Stimulated activated CD4-positive, alpha-beta T cell treated with anti-CD3 and anti-CD28 coated beads, Interleukin-15, amount 100 ng/mL, for 48 hours (primary cell): ENCODE measurements around the gene SYDE2.
"Not testable (repeated sequence)": the region's sequence is repeated elsewhere in the genome, so short reads cannot be mapped to it uniquely, and the experiment has no call there.

Experiments
- DNase-seq, 2 donors: peaks; one replicate each; pipeline ENCODE4 v3.0.0-alpha.2; 2020; ENCODE audit warnings: low read depth in 2 of 2

SYDE2 gene

DNA sequence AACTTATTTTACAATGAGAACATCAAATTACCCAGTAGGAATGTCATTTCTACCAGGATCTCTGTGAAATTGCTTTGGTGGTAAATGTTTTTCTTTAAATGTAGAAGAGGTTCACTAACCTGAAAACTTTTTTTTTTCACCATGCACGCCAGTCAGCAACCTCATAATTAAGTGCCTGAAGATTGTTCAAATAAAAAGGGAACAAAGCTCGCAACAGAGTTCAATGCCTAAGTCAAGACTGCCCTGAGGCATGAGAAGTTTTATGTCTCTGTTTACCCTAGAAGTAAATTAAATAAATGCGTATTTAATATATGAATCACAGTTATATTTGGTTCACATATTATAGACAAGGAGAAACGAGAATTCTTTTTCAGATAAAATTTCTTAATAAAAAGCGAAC, 13.8 kb upstream of the SYDE2 start:
- DNase-seq: no peak

GRCh38 chr1:85208488-85208887, 7.7 kb upstream of the SYDE2 start:
- DNase-seq: no peak

GRCh38 chr1:85203573-85204171, 2.9 kb upstream of the SYDE2 start:
- DNase-seq: no peak

- no peak for DNase-seq
These were observed 2.0 kb upstream of the SYDE2 start for GRCh38 chr1:85202864-85203255.

DNA sequence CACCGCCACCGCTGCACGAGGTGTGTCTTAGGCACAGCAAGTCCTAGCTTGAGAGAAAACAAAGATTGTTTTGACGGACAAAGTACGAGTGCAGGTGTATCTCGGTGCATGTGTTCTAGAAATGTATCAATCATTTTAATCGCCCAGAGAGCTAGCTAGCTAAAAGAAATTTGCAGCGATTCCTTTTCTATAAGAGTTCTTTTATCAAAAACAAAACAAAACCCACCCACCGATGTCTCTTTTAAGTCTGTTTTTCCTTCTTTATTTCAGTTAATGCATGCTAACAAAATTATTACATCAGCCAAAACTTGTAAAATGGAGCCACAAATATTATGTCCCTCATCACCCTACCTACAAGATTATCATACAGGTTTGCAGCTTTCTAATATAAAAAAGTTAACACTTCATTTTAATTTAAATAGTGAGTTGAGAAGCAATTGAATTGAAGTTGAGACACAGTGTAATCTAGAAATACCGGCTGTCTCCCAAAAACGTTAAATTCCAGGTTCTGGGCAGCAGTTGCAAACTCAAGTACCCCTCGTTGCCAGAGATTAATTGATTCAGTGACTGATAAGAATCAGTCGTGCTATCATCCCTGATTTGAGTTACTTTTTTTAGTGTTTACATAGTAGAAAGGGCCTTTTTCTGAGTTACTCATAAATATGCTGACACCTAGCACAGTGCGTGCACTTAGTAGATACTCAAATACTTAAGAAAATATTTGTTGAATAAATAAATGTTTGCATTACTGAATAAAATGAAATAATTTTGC, 1.5 kb upstream of the SYDE2 start:
- DNase-seq: peak in 1 of 2 donors; percentile 24

DNA sequence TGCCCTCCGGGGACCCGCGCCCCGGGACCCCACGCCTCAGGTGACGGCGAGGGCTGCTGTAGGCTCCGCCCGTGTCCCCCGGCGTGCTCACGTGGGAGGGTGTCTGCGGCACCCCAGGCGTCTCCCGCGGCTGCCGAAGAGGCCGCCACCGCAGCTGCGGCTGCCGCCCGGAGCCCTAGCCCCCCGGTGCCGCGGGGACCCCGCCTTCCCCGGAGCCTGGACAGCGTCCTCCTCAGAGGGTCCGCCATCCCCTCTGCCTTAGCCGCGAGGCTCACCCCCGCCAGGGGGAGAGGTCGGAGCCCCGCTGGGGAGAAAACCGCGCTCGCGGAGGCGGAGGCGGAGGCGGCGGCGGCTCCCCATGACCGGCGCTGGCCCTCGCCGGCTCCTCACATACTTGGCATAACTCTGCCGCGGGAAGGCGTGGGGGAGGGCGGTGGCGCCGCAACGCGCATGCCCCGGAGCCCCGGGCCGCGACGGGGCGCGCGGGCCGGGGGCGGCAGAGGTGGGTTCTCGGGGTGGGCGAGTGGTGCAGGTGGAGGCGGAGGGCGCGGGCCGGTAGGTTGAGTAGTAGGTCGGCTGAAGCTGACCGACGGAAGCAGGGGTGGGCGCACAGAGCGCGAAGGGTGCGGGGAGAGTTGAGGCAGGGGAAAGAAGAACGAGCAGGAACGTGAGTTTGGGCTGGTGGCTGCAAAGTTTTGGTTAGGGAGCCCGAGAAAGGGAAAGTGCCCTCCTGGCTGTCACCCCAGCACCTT, 700 bp upstream of the SYDE2 start:
- DNase-seq: peak in 1 of 2 donors; percentile 41

- DNase-seq: no peak
These were observed 951 bp downstream of the SYDE2 start for GRCh38 chr1:85199667-85200462.

GRCh38 chr1:85198864-85199263, 2.0 kb downstream of the SYDE2 start:
- no peak for DNase-seq

- no peak for DNase-seq
These were observed 4.5 kb downstream of the SYDE2 start for GRCh38 chr1:85196358-85196757.

- no peak for DNase-seq
These were observed 5.1 kb downstream of the SYDE2 start for GRCh38 chr1:85195703-85196102.

- not testable (repeated sequence) for DNase-seq
These were observed 8.7 kb downstream of the SYDE2 start for GRCh38 chr1:85192129-85192528.

GRCh38 chr1:85189120-85189519, 11.7 kb downstream of the SYDE2 start:
- DNase-seq: no peak

DNA sequence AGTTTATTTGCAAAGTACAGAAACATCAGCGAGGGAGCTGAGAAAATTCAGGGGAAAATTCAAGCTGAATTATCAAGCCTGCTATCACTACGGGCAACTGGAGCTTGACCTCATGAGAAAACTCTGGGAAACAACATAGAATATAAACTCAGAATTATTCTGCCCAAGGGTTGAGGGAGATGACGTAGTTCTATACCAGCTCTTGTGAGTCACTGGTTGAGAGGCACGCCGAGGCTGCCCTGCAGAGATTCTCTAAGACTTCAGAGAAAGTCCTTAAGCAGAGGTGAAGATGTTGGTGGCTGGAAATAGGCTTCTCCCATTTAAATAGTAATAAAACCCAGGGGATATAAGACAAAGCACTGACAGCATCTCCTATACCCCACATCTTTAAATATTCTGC, 12.3 kb downstream of the SYDE2 start:
- DNase-seq: no peak

DNA sequence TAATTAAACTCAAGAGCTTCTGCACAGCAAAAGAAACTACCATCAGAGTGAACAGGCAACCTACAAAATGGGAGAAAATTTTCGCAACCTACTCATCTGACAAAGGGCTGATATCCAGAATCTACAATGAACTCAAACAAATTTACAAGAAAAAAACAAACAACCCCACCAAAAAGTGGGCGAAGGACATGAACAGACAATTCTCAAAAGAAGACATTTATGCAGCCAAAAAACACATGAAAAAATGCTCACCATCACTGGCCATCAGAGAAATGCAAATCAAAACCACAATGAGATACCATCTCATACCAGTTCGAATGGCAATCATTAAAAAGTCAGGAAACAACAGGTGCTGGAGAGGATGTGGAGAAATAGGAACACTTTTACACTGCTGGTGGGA, 13.8 kb downstream of the SYDE2 start:
- DNase-seq: not testable (repeated sequence)

- DNase-seq: no peak
These were observed 16.6 kb downstream of the SYDE2 start for GRCh38 chr1:85184245-85184644.

DNA sequence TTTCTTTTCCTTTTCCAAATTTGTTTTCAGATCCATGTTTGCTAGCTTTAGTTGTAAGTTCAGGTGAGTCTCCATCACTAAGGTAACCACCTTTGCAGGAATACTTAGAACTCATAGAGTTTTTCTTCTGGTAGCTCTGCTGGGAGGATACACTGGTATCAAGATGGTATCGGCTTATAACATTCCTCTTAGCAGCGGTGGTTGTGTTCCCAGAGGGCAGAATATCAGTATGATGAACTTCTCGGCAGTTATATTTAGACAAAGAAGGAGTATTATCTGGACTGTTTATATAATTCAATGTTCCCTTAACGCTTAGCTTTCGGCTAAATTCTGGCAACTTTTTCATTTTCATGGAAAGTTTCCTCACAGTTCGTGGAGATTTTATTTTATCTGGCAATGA, 18.1 kb downstream of the SYDE2 start:
- DNase-seq: no peak

GRCh38 chr1:85180869-85181268, 19.9 kb downstream of the SYDE2 start:
- no peak for DNase-seq

- no peak for DNase-seq
These were observed 21.3 kb downstream of the SYDE2 start for GRCh38 chr1:85179522-85179921.

- no peak for DNase-seq
These were observed 22.4 kb downstream of the SYDE2 start for GRCh38 chr1:85178396-85178795.

DNA sequence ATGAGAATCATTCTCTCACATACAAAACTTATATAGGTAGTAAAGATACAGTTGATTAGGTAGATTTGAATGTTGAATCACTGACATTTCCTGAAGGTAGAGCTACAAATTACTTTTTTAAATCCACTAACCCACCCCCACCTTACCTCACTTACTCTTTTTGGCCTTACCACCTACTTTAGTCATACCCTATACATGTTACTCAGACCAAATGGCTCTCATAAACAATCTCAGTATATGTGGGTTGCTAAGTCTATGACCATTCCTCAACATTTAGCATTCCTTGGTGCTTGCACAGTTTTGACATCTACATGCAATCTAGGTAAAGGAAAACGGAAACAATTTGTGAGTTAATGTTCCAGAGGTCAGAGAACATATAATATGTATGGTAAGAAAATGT, 26.3 kb downstream of the SYDE2 start:
- no peak for DNase-seq

- no peak for DNase-seq
These were observed 28.0 kb downstream of the SYDE2 start for GRCh38 chr1:85172684-85173337.

DNA sequence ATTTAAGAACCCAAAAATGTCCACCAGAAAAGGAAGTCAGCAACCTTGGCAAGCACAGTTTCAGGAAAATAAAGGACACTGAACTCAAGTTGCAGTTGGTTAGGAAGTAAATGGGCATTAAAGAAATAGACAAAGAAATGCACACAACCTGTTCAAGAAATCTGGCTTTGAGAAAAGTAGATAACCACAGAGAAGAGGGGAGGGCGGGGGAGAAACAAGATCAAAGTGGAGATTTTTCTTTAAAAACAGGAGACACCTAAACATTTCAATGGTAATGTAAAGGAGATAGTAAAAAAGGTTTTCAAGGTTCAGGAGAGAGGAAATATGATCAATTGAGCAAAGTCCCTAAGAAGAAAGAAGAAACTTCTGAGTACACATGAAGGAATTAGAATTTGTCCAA, 29.1 kb downstream of the SYDE2 start:
- DNase-seq: no peak
